ENCODE data around the gene PRR29.

PRR29 gene

GRCh38 chr17:63998721-63999679, 849 bp downstream of the PRR29 start:
- Histone ChIP-seq H3K4me1 (ENCODE audit: control insufficient read depth, insufficient read depth, low read length) (0 out of 2 replicates have a peak, but pooled peaks cover 5% of the 10 kb centered on the region), H3K27ac (ENCODE audit: low read depth, low read length) (no peak overlapping the region), H3K9me3 (ENCODE audit: control insufficient read depth, insufficient read depth, low read length) (no peaks in the 10 kb centered on the region), H3K4me3 (ENCODE audit: low read depth, low read length) (peak overlapping the region; percentile 99), H3K9ac (ENCODE audit: low read depth, low read length) (no peak overlapping the region), H3K36me3 (ENCODE audit: control insufficient read depth, insufficient read depth, low read length) (no peaks in the 10 kb centered on the region), H3K27me3 (ENCODE audit: control insufficient read depth, insufficient read depth, low read length) (peaks cover 28% of the 10 kb centered on the region)

GRCh38 chr17:63999680-64000531, 1.8 kb downstream of the PRR29 start:
- H3K36me3 ChIP-seq (ENCODE audit: control insufficient read depth, insufficient read depth, low read length): no peaks in the 10 kb centered on the region
- H3K27ac ChIP-seq (ENCODE audit: low read depth, low read length): no peak overlapping the region
- H3K9ac ChIP-seq (ENCODE audit: low read depth, low read length): no peak overlapping the region
- H3K4me3 ChIP-seq (ENCODE audit: low read depth, low read length): no peak overlapping the region
- 0 out of 2 replicates have a peak, but pooled peaks cover 5% of the 10 kb centered on the region for H3K4me1 ChIP-seq (ENCODE audit: control insufficient read depth, insufficient read depth, low read length)
- H3K27me3 ChIP-seq (ENCODE audit: control insufficient read depth, insufficient read depth, low read length): peaks cover 28% of the 10 kb centered on the region
- no peaks in the 10 kb centered on the region for H3K9me3 ChIP-seq (ENCODE audit: control insufficient read depth, insufficient read depth, low read length)

GRCh38 chr17:64001091-64001579, 3.0 kb downstream of the PRR29 start:
- no peak overlapping the region for H3K4me3 ChIP-seq (ENCODE audit: low read depth, low read length)
- no peaks in the 10 kb centered on the region for H3K9me3 ChIP-seq (ENCODE audit: control insufficient read depth, insufficient read depth, low read length)
- no peak overlapping the region for H3K9ac ChIP-seq (ENCODE audit: low read depth, low read length)
- peaks cover 28% of the 10 kb centered on the region for H3K27me3 ChIP-seq (ENCODE audit: control insufficient read depth, insufficient read depth, low read length)
- 0 out of 2 replicates have a peak, but pooled peaks cover 5% of the 10 kb centered on the region for H3K4me1 ChIP-seq (ENCODE audit: control insufficient read depth, insufficient read depth, low read length)
- H3K27ac ChIP-seq (ENCODE audit: low read depth, low read length): no peak overlapping the region
- H3K36me3 ChIP-seq (ENCODE audit: control insufficient read depth, insufficient read depth, low read length): no peaks in the 10 kb centered on the region

- Histone ChIP-seq H3K9ac (ENCODE audit: low read depth, low read length) (no peak overlapping the region), H3K36me3 (ENCODE audit: control insufficient read depth, insufficient read depth, low read length) (no peaks in the 10 kb centered on the region), H3K4me3 (ENCODE audit: low read depth, low read length) (no peak overlapping the region), H3K27ac (ENCODE audit: low read depth, low read length) (no peak overlapping the region), H3K27me3 (ENCODE audit: control insufficient read depth, insufficient read depth, low read length) (peaks cover 23% of the 10 kb centered on the region), H3K4me1 (ENCODE audit: control insufficient read depth, insufficient read depth, low read length) (0 out of 2 replicates have a peak, but pooled peaks cover 5% of the 10 kb centered on the region), H3K9me3 (ENCODE audit: control insufficient read depth, insufficient read depth, low read length) (no peaks in the 10 kb centered on the region)
Measured at GRCh38 chr17:64001763-64002529, 3.8 kb downstream of the PRR29 start.

- H3K9ac ChIP-seq (ENCODE audit: low read depth, low read length): no peak overlapping the region
- no peaks in the 10 kb centered on the region for H3K4me1 ChIP-seq (ENCODE audit: control insufficient read depth, insufficient read depth, low read length)
- no peak overlapping the region for H3K4me3 ChIP-seq (ENCODE audit: low read depth, low read length)
- no peaks in the 10 kb centered on the region for H3K36me3 ChIP-seq (ENCODE audit: control insufficient read depth, insufficient read depth, low read length)
- H3K27ac ChIP-seq (ENCODE audit: low read depth, low read length): no peak overlapping the region
- peaks cover 14% of the 10 kb centered on the region for H3K27me3 ChIP-seq (ENCODE audit: control insufficient read depth, insufficient read depth, low read length)
- H3K9me3 ChIP-seq (ENCODE audit: control insufficient read depth, insufficient read depth, low read length): no peaks in the 10 kb centered on the region
Measured at GRCh38 chr17:64002658-64003525, 4.7 kb downstream of the PRR29 start.

GRCh38 chr17:64003526-64004121, 5.5 kb downstream of the PRR29 start:
- Histone ChIP-seq H3K4me1 (ENCODE audit: control insufficient read depth, insufficient read depth, low read length) (no peaks in the 10 kb centered on the region), H3K27me3 (ENCODE audit: control insufficient read depth, insufficient read depth, low read length) (peaks cover 13% of the 10 kb centered on the region), H3K27ac (ENCODE audit: low read depth, low read length) (no peak overlapping the region), H3K9me3 (ENCODE audit: control insufficient read depth, insufficient read depth, low read length) (no peaks in the 10 kb centered on the region), H3K36me3 (ENCODE audit: control insufficient read depth, insufficient read depth, low read length) (no peaks in the 10 kb centered on the region), H3K4me3 (ENCODE audit: low read depth, low read length) (no peak overlapping the region), H3K9ac (ENCODE audit: low read depth, low read length) (no peak overlapping the region)

- Histone ChIP-seq H3K4me3 (ENCODE audit: low read depth, low read length) (no peak overlapping the region), H3K27me3 (ENCODE audit: control insufficient read depth, insufficient read depth, low read length) (peaks cover 8% of the 10 kb centered on the region), H3K9ac (ENCODE audit: low read depth, low read length) (no peak overlapping the region), H3K36me3 (ENCODE audit: control insufficient read depth, insufficient read depth, low read length) (no peaks in the 10 kb centered on the region), H3K27ac (ENCODE audit: low read depth, low read length) (no peak overlapping the region), H3K4me1 (ENCODE audit: control insufficient read depth, insufficient read depth, low read length) (no peaks in the 10 kb centered on the region), H3K9me3 (ENCODE audit: control insufficient read depth, insufficient read depth, low read length) (no peaks in the 10 kb centered on the region)
Measured at GRCh38 chr17:64004218-64004770, 6.1 kb downstream of the PRR29 start.

- Histone ChIP-seq H3K9me3 (ENCODE audit: control insufficient read depth, insufficient read depth, low read length) (no peaks in the 10 kb centered on the region), H3K9ac (ENCODE audit: low read depth, low read length) (no peak overlapping the region)
Measured at GRCh38 chr17:64004903-64005733, 7.0 kb downstream of the PRR29 start.

GRCh38 chr17:64005734-64006167, 7.6 kb downstream of the PRR29 start:
- Histone ChIP-seq H3K4me1 (ENCODE audit: control insufficient read depth, insufficient read depth, low read length) (no peaks in the 10 kb centered on the region), H3K27ac (ENCODE audit: low read depth, low read length) (no peak overlapping the region), H3K9me3 (ENCODE audit: control insufficient read depth, insufficient read depth, low read length) (no peaks in the 10 kb centered on the region), H3K9ac (ENCODE audit: low read depth, low read length) (no peak overlapping the region), H3K4me3 (ENCODE audit: low read depth, low read length) (no peak overlapping the region), H3K36me3 (ENCODE audit: control insufficient read depth, insufficient read depth, low read length) (no peaks in the 10 kb centered on the region), H3K27me3 (ENCODE audit: control insufficient read depth, insufficient read depth, low read length) (no peaks in the 10 kb centered on the region)

More at GRCh38 chr17:64004903-64005733, 7.0 kb downstream of the PRR29 start:
- Histone ChIP-seq H3K36me3 (ENCODE audit: control insufficient read depth, insufficient read depth, low read length) (no peaks in the 10 kb centered on the region), H3K4me1 (ENCODE audit: control insufficient read depth, insufficient read depth, low read length) (no peaks in the 10 kb centered on the region), H3K27me3 (ENCODE audit: control insufficient read depth, insufficient read depth, low read length) (no peaks in the 10 kb centered on the region), H3K4me3 (ENCODE audit: low read depth, low read length) (no peak overlapping the region), H3K27ac (ENCODE audit: low read depth, low read length) (no peak overlapping the region)
